HCT116 (cell line): ENCODE data around the gene RXRA. TPM values are rescaled to one million over a fixed set of nuclear protein-coding genes. Genes with fewer than 3 reads are reported as not detected.

ENCODE experiments used
- ATAC-seq: fragments of 200-7000 bp; cut with Tn5 transposase; 2 replicates; pipeline ENCODE4 v1.9.1; 2020; ENCODE audit warnings: mild to moderate bottlenecking, moderate library complexity
- BruUV-seq: library from RNA; stranded (reverse); fragments of 400-500 nt; replicated peaks from 2 replicates; lab custom pipeline; 2021; lab: Mats Ljungman, UMichigan
- CTCF ChIA-PET: fragments of 300-600 bp; sonication (Branson Sonifier 250); formaldehyde crosslinking; loops from one replicate; lab custom pipeline; 2021; ENCODE audit warnings: antibody characterized with exemption; lab: Charles Lee
- POLR2A ChIA-PET: fragments of 300-600, 350-600 bp; sonication (Branson Sonifier 250); formaldehyde crosslinking; loops from one replicate; lab custom pipeline; 2021; ENCODE audit warnings: antibody characterized with exemption; lab: Charles Lee
- RAD21 ChIA-PET, 2 experiments: fragments of 300-600 bp; sonication (Branson Sonifier 250); formaldehyde crosslinking; loops; one replicate each; lab custom pipeline; 2023; ENCODE audit warnings: low total read pairs in 2 of 2; ENCODE audit not compliant: uncharacterized antibody in 2 of 2, unreplicated experiment in 2 of 2, low non-redundant PET in 1 of 2; lab: Charles Lee
- DNase-seq: peaks from one replicate; pipeline ENCODE4 v3.0.0-alpha.2; 2010; ENCODE audit warnings: low read depth, low spot score
- H2AFZ ChIP-seq: fragments of 200-600 bp; shearing (Covaris generic), sonication (generic); 2 replicates; pipeline ENCODE4 v1.6.1; 2017; ENCODE audit warnings: low read depth, mixed run types, mixed read lengths, antibody characterized with exemption, low read length; ENCODE audit not compliant: poor library complexity, severe bottlenecking
- H3K27ac ChIP-seq: 2 replicates; pipeline ENCODE4 v1.5.1; 2012; ENCODE audit warnings: low read depth, low read length
- H3K27me3 ChIP-seq: fragments of 200-600 bp; sonication (generic); 2 replicates; pipeline ENCODE4 v1.6.1; 2016; ENCODE audit warnings: mixed run types, low read length, mixed read lengths; ENCODE audit not compliant: insufficient read depth
- H3K36me3 ChIP-seq, 2 experiments: fragments of 200-500 bp in 1 of 2; fragments of 200-600 bp in 1 of 2; sonication (Bioruptor generic) in 1 of 2; sonication (generic) in 1 of 2; 2 replicates each; pipeline versions ENCODE4 v1.5.1 to v1.6.1; 2014 to 2016; ENCODE audit warnings: low read length in 2 of 2, inconsistent platforms in 1 of 2, mixed read lengths in 1 of 2, mixed run types in 1 of 2; ENCODE audit not compliant: insufficient read depth in 2 of 2, control insufficient read depth in 1 of 2
- H3K4me1 ChIP-seq, 2 experiments: fragments of 200-600 bp in 1 of 2; sonication (generic) in 1 of 2; 2 replicates each; pipeline versions ENCODE4 v1.5.1 to v1.6.1; 2012 to 2017; ENCODE audit warnings: low read length in 2 of 2, inconsistent platforms in 1 of 2, mild to moderate bottlenecking in 1 of 2, mixed read lengths in 1 of 2, mixed run types in 1 of 2, moderate library complexity in 1 of 2; ENCODE audit not compliant: insufficient read depth in 2 of 2, control insufficient read depth in 1 of 2
- H3K4me2 ChIP-seq: fragments of 200-600 bp; sonication (generic); 2 replicates; pipeline ENCODE4 v1.6.1; 2017; ENCODE audit warnings: mixed run types, low read length, mixed read lengths
- H3K4me3 ChIP-seq, 2 experiments: fragments of 200-600 bp in 1 of 2; sonication (generic) in 1 of 2; replicated peaks in 1 of 2; 2 replicates each; pipeline ENCODE4 v1.5.1; 2011 to 2016; ENCODE audit warnings: low read length in 2 of 2, control low read depth in 1 of 2, low read depth in 1 of 2, mild to moderate bottlenecking in 1 of 2, mixed read lengths in 1 of 2, mixed run types in 1 of 2
- H3K79me2 ChIP-seq: fragments of 200-600 bp; sonication (generic); 2 replicates; pipeline ENCODE4 v1.6.1; 2017; ENCODE audit warnings: mild to moderate bottlenecking, mixed run types, low read length, moderate library complexity, mixed read lengths; ENCODE audit not compliant: insufficient read depth
- H3K9ac ChIP-seq: fragments of 200-600 bp; sonication (generic); 2 replicates; pipeline ENCODE4 v1.6.1; 2016; ENCODE audit warnings: low read length, mixed read lengths
- H3K9me2 ChIP-seq: fragments of 200-600 bp; sonication (generic), shearing (Covaris generic); 2 replicates; pipeline ENCODE4 v1.6.1; 2017; ENCODE audit warnings: mixed run types, mild to moderate bottlenecking, moderate library complexity; ENCODE audit not compliant: insufficient read depth
- H3K9me3 ChIP-seq, 2 experiments: fragments of 200-500 bp in 1 of 2; fragments of 200-600 bp in 1 of 2; sonication (Bioruptor generic) in 1 of 2; sonication (generic) in 1 of 2; 2 replicates each; pipeline ENCODE4 v1.6.1; 2014 to 2017; ENCODE audit warnings: low read length in 2 of 2, mixed read lengths in 2 of 2, inconsistent platforms in 1 of 2, low read depth in 1 of 2, mild to moderate bottlenecking in 1 of 2, mixed run types in 1 of 2, moderate library complexity in 1 of 2; ENCODE audit not compliant: control insufficient read depth in 1 of 2, insufficient read depth in 1 of 2
- H4K20me1 ChIP-seq: fragments of 200-600 bp; sonication (generic), shearing (Covaris generic); 2 replicates; pipeline ENCODE4 v1.6.1; 2017; ENCODE audit warnings: mixed run types, mild to moderate bottlenecking, moderate library complexity; ENCODE audit not compliant: insufficient read depth
- CBX3 ChIP-seq: IDR thresholded peaks from 2 replicates; pipeline ENCODE4 v1.6.1; 2012; ENCODE audit warnings: low read depth
- CTCF ChIP-seq, 3 experiments: fragments of 200-600 bp in 1 of 3; sonication (generic) in 1 of 3; IDR thresholded peaks in 2 of 3; conservative IDR thresholded peaks in 1 of 3; 2 replicates each; pipeline ENCODE4 v1.5.1; 2012 to 2017; ENCODE audit warnings: low read depth in 2 of 3, low read length in 2 of 3, antibody characterized with exemption in 1 of 3, borderline replicate concordance in 1 of 3, control low read depth in 1 of 3, mild to moderate bottlenecking in 1 of 3, mixed read lengths in 1 of 3, mixed run types in 1 of 3, moderate library complexity in 1 of 3; ENCODE audit not compliant: insufficient read depth in 1 of 3
- EGR1 ChIP-seq: IDR thresholded peaks from 2 replicates; pipeline ENCODE4 v1.6.1; 2012; ENCODE audit warnings: low read depth
- EZH2 ChIP-seq: fragments of 200-600 bp; sonication (generic); IDR thresholded peaks from 2 replicates; pipeline ENCODE4 v1.6.1; 2017; ENCODE audit warnings: antibody characterized with exemption, mixed run types
- EZH2phosphoT487 ChIP-seq: fragments of 200-600 bp; IDR thresholded peaks from 2 replicates; pipeline ENCODE4 v1.6.1; 2018; ENCODE audit warnings: antibody characterized with exemption, borderline replicate concordance
- FOSL1 ChIP-seq: IDR thresholded peaks from 2 replicates; pipeline ENCODE4 v1.6.1; 2012; ENCODE audit warnings: low read depth
- POLR2AphosphoS5 ChIP-seq: IDR thresholded peaks from 2 replicates; pipeline ENCODE4 v1.6.1; 2011; ENCODE audit warnings: mild to moderate bottlenecking, low read depth, low read length, moderate library complexity
- SIN3A ChIP-seq: IDR thresholded peaks from 2 replicates; pipeline ENCODE4 v1.6.1; 2012; ENCODE audit warnings: low read depth
- TCF7L2 ChIP-seq: IDR thresholded peaks from 2 replicates; pipeline ENCODE4 v1.7.0; 2011; ENCODE audit warnings: borderline replicate concordance, inconsistent platforms; ENCODE audit not compliant: insufficient read depth, insufficient read length; ENCODE audit errors: extremely low read depth
- YY1 ChIP-seq: IDR thresholded peaks from 2 replicates; pipeline ENCODE4 v1.6.1; 2011; ENCODE audit warnings: low read length, low read depth, moderate library complexity, mild to moderate bottlenecking; ENCODE audit not compliant: insufficient replicate concordance; ENCODE audit errors: extremely low read depth
- ZNF274 ChIP-seq: fragments of 200-500 bp; sonication (Bioruptor generic); IDR thresholded peaks from 2 replicates; pipeline ENCODE4 v1.6.1; 2014; ENCODE audit warnings: mild to moderate bottlenecking, low read depth, low read length, inconsistent platforms
- intact Hi-C: fragments of 100-400 bp; cut with micrococcal nuclease; formaldehyde crosslinking; loops from 2 replicates; pipeline ENCODE4 v1.10.0; 2022
- total RNA-seq: library from RNA; stranded (reverse); gene quantifications from one replicate; pipeline ENCODE4 v1.2.1, GENCODE V29; 2021; ENCODE audit not compliant: unreplicated experiment
- TF ChIP-seq, protein P1 (sequence below): IDR thresholded peaks from 2 replicates; pipeline ENCODE4 v1.6.1; 2011; ENCODE audit warnings: mild to moderate bottlenecking, low read length, moderate library complexity; ENCODE audit not compliant: insufficient replicate concordance; ENCODE audit errors: extremely low read depth
- TF ChIP-seq, protein P2 (sequence below): IDR thresholded peaks from 2 replicates; pipeline ENCODE4 v1.6.1; 2012
- TF ChIP-seq, protein P3 (sequence below): IDR thresholded peaks from 2 replicates; pipeline ENCODE4 v1.6.1; 2012

The RXRA gene
- total RNA-seq, 1 experiment from 2014 or later: 43.9 TPM

GRCh38 chr9:134361426-134361825 is 35.2 kb downstream of the RXRA start:
- Histone ChIP-seq H3K9me3 (no peaks in the 10 kb centered on the region), H3K9me2 (no peaks in the 10 kb centered on the region), H2AFZ (no peak overlapping the region), H3K9ac (no peak overlapping the region), H3K4me3 (no peak overlapping the region), H3K27me3 (no peaks in the 10 kb centered on the region), H3K4me1 (peaks cover 32 to 40% of the 10 kb centered on the region in 2 experiments), H3K36me3 (no peaks in the 10 kb centered on the region), H4K20me1 (no peaks in the 10 kb centered on the region), H3K79me2 (peaks cover 52% of the 10 kb centered on the region), H3K4me2 (no peak overlapping the region), H3K27ac (no peak overlapping the region)
- ATAC-seq (no peak), DNase-seq (no peak)
- POLR2A ChIA-PET: no interaction called here
- CTCF ChIA-PET: no interaction called here
- TF ChIP-seq EZH2phosphoT487: no peak
- TF ChIP-seq YY1: no peak
- no peak for TF ChIP-seq POLR2AphosphoS5
- TF ChIP-seq SIN3A: no peak
- TF ChIP-seq TCF7L2: no peak
- no peak for TF ChIP-seq CTCF (IDR thresholded peaks at IDR 0.05 in 2 of 3, conservative IDR thresholded peaks at IDR 0.05 in 1 of 3; ENCODE audit: borderline replicate concordance in 1 of 3, insufficient read depth in 1 of 3, low read depth in 2 of 3, low read length in 2 of 3)
- TF ChIP-seq, protein P1, sequence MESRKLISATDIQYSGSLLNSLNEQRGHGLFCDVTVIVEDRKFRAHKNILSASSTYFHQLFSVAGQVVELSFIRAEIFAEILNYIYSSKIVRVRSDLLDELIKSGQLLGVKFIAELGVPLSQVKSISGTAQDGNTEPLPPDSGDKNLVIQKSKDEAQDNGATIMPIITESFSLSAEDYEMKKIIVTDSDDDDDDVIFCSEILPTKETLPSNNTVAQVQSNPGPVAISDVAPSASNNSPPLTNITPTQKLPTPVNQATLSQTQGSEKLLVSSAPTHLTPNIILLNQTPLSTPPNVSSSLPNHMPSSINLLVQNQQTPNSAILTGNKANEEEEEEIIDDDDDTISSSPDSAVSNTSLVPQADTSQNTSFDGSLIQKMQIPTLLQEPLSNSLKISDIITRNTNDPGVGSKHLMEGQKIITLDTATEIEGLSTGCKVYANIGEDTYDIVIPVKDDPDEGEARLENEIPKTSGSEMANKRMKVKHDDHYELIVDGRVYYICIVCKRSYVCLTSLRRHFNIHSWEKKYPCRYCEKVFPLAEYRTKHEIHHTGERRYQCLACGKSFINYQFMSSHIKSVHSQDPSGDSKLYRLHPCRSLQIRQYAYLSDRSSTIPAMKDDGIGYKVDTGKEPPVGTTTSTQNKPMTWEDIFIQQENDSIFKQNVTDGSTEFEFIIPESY: no peak
- no peak for TF ChIP-seq EZH2
- TF ChIP-seq FOSL1: no peak
- TF ChIP-seq ZNF274: no peak
- TF ChIP-seq, protein P2, sequence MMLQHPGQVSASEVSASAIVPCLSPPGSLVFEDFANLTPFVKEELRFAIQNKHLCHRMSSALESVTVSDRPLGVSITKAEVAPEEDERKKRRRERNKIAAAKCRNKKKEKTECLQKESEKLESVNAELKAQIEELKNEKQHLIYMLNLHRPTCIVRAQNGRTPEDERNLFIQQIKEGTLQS: no peak
- no peak for TF ChIP-seq EGR1
- TF ChIP-seq, protein P3, sequence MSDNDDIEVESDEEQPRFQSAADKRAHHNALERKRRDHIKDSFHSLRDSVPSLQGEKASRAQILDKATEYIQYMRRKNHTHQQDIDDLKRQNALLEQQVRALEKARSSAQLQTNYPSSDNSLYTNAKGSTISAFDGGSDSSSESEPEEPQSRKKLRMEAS: no peak
- no peak for TF ChIP-seq CBX3
- BruUV-seq: no TSS peak
- RAD21 ChIA-PET: no interaction called here
- intact Hi-C loops: no loop called here
